Measurements from ENCODE around the gene MAP3K10.

Gene MAP3K10

GRCh38 chr19:40219721-40220276 is 28.6 kb downstream of the MAP3K10 start:
- peak overlapping the region in 4 of 11 experiments; percentile 1 to 58 (median 34); a peak in 5 of 22 replicates for H3K4me2 ChIP-seq

GRCh38 chr19:40220674-40221073 is 29.4 kb downstream of the MAP3K10 start:
- H3K4me2 ChIP-seq = peak overlapping the region in 2 of 11 experiments; percentile 28 to 58; a peak in 3 of 22 replicates
- H3K4me1 ChIP-seq = peaks cover 0 to 16% (median 2%) of the 10 kb centered on the region in 10 experiments; a peak in 9 of 20 replicates
- peaks cover 8 to 21% (median 17%) of the 10 kb centered on the region in 11 experiments for H3K9me3 ChIP-seq (replicated peaks in 1 of 11)
- H3K27me3 ChIP-seq = peaks cover 42 to 69% (median 62%) of the 10 kb centered on the region in 11 experiments
- no peak overlapping the region for H3K27ac ChIP-seq
- no peak for TF ChIP-seq Cebpa-rat (IDR thresholded peaks at IDR 0.05)
- H3K36me3 ChIP-seq = no peaks in the 10 kb centered on the region
- H3K9ac ChIP-seq = no peak overlapping the region
- no peak overlapping the region for H3K4me3 ChIP-seq
- peaks cover 0 to 9% (median 0%) of the 10 kb centered on the region in 11 experiments; a peak in 3 of 22 replicates for H4K20me1 ChIP-seq

More at GRCh38 chr19:40219721-40220276, 28.6 kb downstream of the MAP3K10 start:
- TF ChIP-seq Cebpa-rat (IDR thresholded peaks at IDR 0.05) = no peak
- no peak overlapping the region for H3K4me3 ChIP-seq
- H3K4me1 ChIP-seq = peaks cover 0 to 16% (median 2%) of the 10 kb centered on the region in 10 experiments; a peak in 9 of 20 replicates
- H4K20me1 ChIP-seq = peaks cover 0 to 9% (median 0%) of the 10 kb centered on the region in 11 experiments; a peak in 3 of 22 replicates
- H3K9me3 ChIP-seq (replicated peaks in 1 of 11) = peaks cover 8 to 21% (median 17%) of the 10 kb centered on the region in 11 experiments
- H3K36me3 ChIP-seq = no peaks in the 10 kb centered on the region
- peak overlapping the region in 1 of 11 experiments; percentile 16; a peak in 1 of 22 replicates for H3K27ac ChIP-seq
- peaks cover 35 to 60% (median 54%) of the 10 kb centered on the region in 11 experiments for H3K27me3 ChIP-seq
- H3K9ac ChIP-seq = no peak overlapping the region

GRCh38 chr19:40221858-40222619 is 30.8 kb downstream of the MAP3K10 start:
- Histone ChIP-seq H4K20me1 (peaks cover 0 to 7% (median 0%) of the 10 kb centered on the region in 11 experiments; a peak in 5 of 22 replicates), H3K9ac (no peak overlapping the region)

GRCh38 chr19:40223135-40223822 is 32.1 kb downstream of the MAP3K10 start:
- no peak for TF ChIP-seq Cebpa-rat (IDR thresholded peaks at IDR 0.05)
- no peaks in the 10 kb centered on the region for H3K36me3 ChIP-seq
- peaks cover 0 to 7% (median 0%) of the 10 kb centered on the region in 11 experiments; a peak in 6 of 22 replicates for H4K20me1 ChIP-seq
- peaks cover 42 to 69% (median 61%) of the 10 kb centered on the region in 11 experiments for H3K27me3 ChIP-seq
- H3K4me3 ChIP-seq = no peak overlapping the region
- no peak overlapping the region for H3K27ac ChIP-seq
- H3K4me2 ChIP-seq = no peak overlapping the region
- peaks cover 1 to 29% (median 13%) of the 10 kb centered on the region in 10 experiments; a peak in 13 of 20 replicates for H3K4me1 ChIP-seq
- H3K9ac ChIP-seq = no peak overlapping the region
- H3K9me3 ChIP-seq (replicated peaks in 1 of 11) = peaks cover 8 to 18% (median 16%) of the 10 kb centered on the region in 11 experiments

More at GRCh38 chr19:40221858-40222619, 30.8 kb downstream of the MAP3K10 start:
- Histone ChIP-seq H3K4me2 (no peak overlapping the region), H3K36me3 (no peaks in the 10 kb centered on the region), H3K4me1 (peaks cover 0 to 25% (median 13%) of the 10 kb centered on the region in 10 experiments; a peak in 13 of 20 replicates), H3K4me3 (no peak overlapping the region), H3K9me3 (replicated peaks in 1 of 11) (peaks cover 8 to 21% (median 17%) of the 10 kb centered on the region in 11 experiments), H3K27ac (no peak overlapping the region), H3K27me3 (peaks cover 43 to 69% (median 62%) of the 10 kb centered on the region in 11 experiments)
- TF ChIP-seq Cebpa-rat (IDR thresholded peaks at IDR 0.05) = no peak

GRCh38 chr19:40224342-40225150 is 33.3 kb downstream of the MAP3K10 start:
- Histone ChIP-seq H3K27ac (no peak overlapping the region), H3K9ac (no peak overlapping the region), H3K4me3 (no peak overlapping the region), H3K9me3 (replicated peaks in 1 of 11) (peaks cover 8 to 18% (median 16%) of the 10 kb centered on the region in 11 experiments), H3K4me2 (no peak overlapping the region), H3K4me1 (peaks cover 7 to 29% (median 15%) of the 10 kb centered on the region in 10 experiments; a peak in 17 of 20 replicates), H3K36me3 (no peaks in the 10 kb centered on the region), H4K20me1 (peaks cover 0 to 10% (median 3%) of the 10 kb centered on the region in 11 experiments; a peak in 9 of 22 replicates), H3K27me3 (peaks cover 32 to 64% (median 51%) of the 10 kb centered on the region in 11 experiments)
- no peak for TF ChIP-seq Cebpa-rat (IDR thresholded peaks at IDR 0.05)

- H3K4me3 ChIP-seq = no peak overlapping the region
- H3K9ac ChIP-seq = no peak overlapping the region
- TF ChIP-seq Cebpa-rat (IDR thresholded peaks at IDR 0.05) = no peak
- H3K4me2 ChIP-seq = peak overlapping the region in 2 of 11 experiments; percentile 24 to 45; a peak in 1 of 22 replicates
- no peak overlapping the region for H3K27ac ChIP-seq
- H3K9me3 ChIP-seq (replicated peaks in 1 of 11) = peaks cover 8 to 18% (median 16%) of the 10 kb centered on the region in 11 experiments
- H3K27me3 ChIP-seq = peaks cover 32 to 54% (median 45%) of the 10 kb centered on the region in 11 experiments
- H3K36me3 ChIP-seq = no peaks in the 10 kb centered on the region
- H4K20me1 ChIP-seq = peaks cover 0 to 22% (median 8%) of the 10 kb centered on the region in 11 experiments; a peak in 14 of 22 replicates
- peaks cover 15 to 30% (median 25%) of the 10 kb centered on the region in 10 experiments for H3K4me1 ChIP-seq
Measured at GRCh38 chr19:40225440-40226305, 34.4 kb downstream of the MAP3K10 start.

- Histone ChIP-seq H4K20me1 (peaks cover 5 to 48% (median 20%) of the 10 kb centered on the region in 11 experiments; a peak in 16 of 22 replicates), H3K4me2 (no peak overlapping the region), H3K9me3 (replicated peaks in 1 of 11) (peaks cover 0 to 4% (median 2%) of the 10 kb centered on the region in 11 experiments; a peak in 17 of 22 replicates)
Measured at GRCh38 chr19:40228346-40228745, 37.1 kb downstream of the MAP3K10 start.

More at GRCh38 chr19:40228346-40228745, 37.1 kb downstream of the MAP3K10 start:
- Histone ChIP-seq H3K4me1 (peaks cover 15 to 42% (median 36%) of the 10 kb centered on the region in 10 experiments), H3K27me3 (peaks cover 32 to 48% (median 42%) of the 10 kb centered on the region in 11 experiments), H3K9ac (no peak overlapping the region), H3K4me3 (no peak overlapping the region), H3K27ac (no peak overlapping the region), H3K36me3 (peaks cover 4 to 6% (median 5%) of the 10 kb centered on the region in 11 experiments; a peak in 20 of 22 replicates)
- no peak for TF ChIP-seq Cebpa-rat (IDR thresholded peaks at IDR 0.05)

Measured in BLaER1 treated with 17β-estradiol and CSF1 and Interleukin-3, amounts not matched to agents 10 nM and 100 nM (cell line).